WTC11 (cell line): ENCODE data around the gene POMGNT1.
A peak's percentile ranks its signal among the peaks of the same experiment; 100 is the strongest.

ENCODE experiments used
- ATF3 ChIP-seq: sonication (generic); formaldehyde crosslinking; conservative IDR thresholded peaks from 2 replicates; pipeline ENCODE4 v1.8.1; 2022; ENCODE audit warnings: mild to moderate bottlenecking, missing genetic modification reagents
- CDX4 ChIP-seq: fragments of 250-450 bp; sonication (Bioruptor Pico); IDR thresholded peaks from 2 replicates; pipeline ENCODE4 v1.9.0; 2021; ENCODE audit warnings: moderate library complexity, mild to moderate bottlenecking, inconsistent platforms, borderline replicate concordance
- CREB1 ChIP-seq: sonication (generic); formaldehyde crosslinking; IDR thresholded peaks from 2 replicates; pipeline ENCODE4 v1.8.0; 2023; ENCODE audit warnings: mild to moderate bottlenecking, missing genetic modification reagents
- ETV6 ChIP-seq: sonication (generic); formaldehyde crosslinking; IDR thresholded peaks from 2 replicates; pipeline ENCODE4 v1.8.1; 2022; ENCODE audit warnings: mild to moderate bottlenecking, missing genetic modification reagents
- JUN ChIP-seq: sonication (generic); formaldehyde crosslinking; IDR thresholded peaks from 2 replicates; pipeline ENCODE4 v1.8.0; 2023; ENCODE audit warnings: mild to moderate bottlenecking, missing genetic modification reagents
- NFYB ChIP-seq: sonication (generic); formaldehyde crosslinking; conservative IDR thresholded peaks from 2 replicates; pipeline ENCODE4 v1.8.0; 2022; ENCODE audit warnings: low read depth, missing genetic modification reagents
- RELA ChIP-seq: sonication (generic); formaldehyde crosslinking; IDR thresholded peaks from 2 replicates; pipeline ENCODE4 v1.8.1; 2022; ENCODE audit warnings: missing genetic modification reagents, mild to moderate bottlenecking, borderline replicate concordance
- SP1 ChIP-seq: sonication (generic); formaldehyde crosslinking; conservative IDR thresholded peaks from 2 replicates; pipeline ENCODE4 v1.8.1; 2022; ENCODE audit warnings: missing genetic modification reagents
- TCF7 ChIP-seq: sonication (generic); formaldehyde crosslinking; IDR thresholded peaks from 2 replicates; pipeline ENCODE4 v1.8.0; 2022; ENCODE audit warnings: mild to moderate bottlenecking, low read depth, missing genetic modification reagents, moderate library complexity
- ZNF121 ChIP-seq: sonication (generic); formaldehyde crosslinking; IDR thresholded peaks from 2 replicates; pipeline ENCODE4 v1.8.0; 2023; ENCODE audit warnings: missing genetic modification reagents
- ZNF219 ChIP-seq: sonication (generic); formaldehyde crosslinking; IDR thresholded peaks from 2 replicates; pipeline ENCODE4 v1.8.0; 2023; ENCODE audit warnings: missing genetic modification reagents, mild to moderate bottlenecking, borderline replicate concordance
- TF ChIP-seq, protein P1 (sequence below): fragments of 200-600 bp; IDR thresholded peaks from 2 replicates; pipeline ENCODE4 v1.8.0; 2022; ENCODE audit warnings: antibody characterized with exemption

DNA sequence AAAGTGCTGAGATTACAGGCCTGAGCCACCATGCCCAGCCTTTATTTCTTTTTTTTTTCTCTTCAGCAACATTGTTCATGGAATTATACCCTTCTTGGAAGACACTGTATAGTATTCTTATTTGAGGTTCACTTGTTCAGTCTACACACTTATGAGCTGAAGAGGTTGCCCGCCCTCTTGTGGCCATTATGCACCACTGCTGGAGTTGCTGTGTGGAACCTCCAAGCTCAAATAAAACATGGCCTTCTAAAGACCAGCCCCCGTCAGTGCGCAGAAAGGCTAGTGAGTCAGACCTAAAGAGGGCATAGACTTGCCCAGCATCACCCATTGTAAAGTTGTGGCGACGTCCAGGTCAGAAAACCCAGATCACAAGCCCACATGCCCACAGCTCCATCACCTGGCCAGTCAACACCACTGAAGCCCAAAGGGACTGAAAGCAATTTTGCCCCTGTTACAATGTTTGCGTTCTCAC, 25.3 kb upstream of the POMGNT1 start:
- TF ChIP-seq, protein P1, sequence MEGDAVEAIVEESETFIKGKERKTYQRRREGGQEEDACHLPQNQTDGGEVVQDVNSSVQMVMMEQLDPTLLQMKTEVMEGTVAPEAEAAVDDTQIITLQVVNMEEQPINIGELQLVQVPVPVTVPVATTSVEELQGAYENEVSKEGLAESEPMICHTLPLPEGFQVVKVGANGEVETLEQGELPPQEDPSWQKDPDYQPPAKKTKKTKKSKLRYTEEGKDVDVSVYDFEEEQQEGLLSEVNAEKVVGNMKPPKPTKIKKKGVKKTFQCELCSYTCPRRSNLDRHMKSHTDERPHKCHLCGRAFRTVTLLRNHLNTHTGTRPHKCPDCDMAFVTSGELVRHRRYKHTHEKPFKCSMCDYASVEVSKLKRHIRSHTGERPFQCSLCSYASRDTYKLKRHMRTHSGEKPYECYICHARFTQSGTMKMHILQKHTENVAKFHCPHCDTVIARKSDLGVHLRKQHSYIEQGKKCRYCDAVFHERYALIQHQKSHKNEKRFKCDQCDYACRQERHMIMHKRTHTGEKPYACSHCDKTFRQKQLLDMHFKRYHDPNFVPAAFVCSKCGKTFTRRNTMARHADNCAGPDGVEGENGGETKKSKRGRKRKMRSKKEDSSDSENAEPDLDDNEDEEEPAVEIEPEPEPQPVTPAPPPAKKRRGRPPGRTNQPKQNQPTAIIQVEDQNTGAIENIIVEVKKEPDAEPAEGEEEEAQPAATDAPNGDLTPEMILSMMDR, result peak; percentile 83
- TF ChIP-seq ZNF121 (CRISPR knock-in tag), result no peak
- no peak for TF ChIP-seq ETV6 (CRISPR knock-in tag)
- TF ChIP-seq CREB1 (CRISPR knock-in tag), result no peak
- TF ChIP-seq JUN (CRISPR knock-in tag), result no peak
- TF ChIP-seq CDX4, result no peak
- no peak for TF ChIP-seq ATF3 (CRISPR knock-in tag)
- TF ChIP-seq SP1 (CRISPR knock-in tag), result no peak
- no peak for TF ChIP-seq RELA (CRISPR knock-in tag)
- TF ChIP-seq ZNF219, result no peak
- no peak for TF ChIP-seq TCF7
- no peak for TF ChIP-seq NFYB (CRISPR knock-in tag)
